A172 (cell line): ENCODE measurements around the gene CLSTN2. TPM values are rescaled to one million over a fixed set of nuclear protein-coding genes. Genes with fewer than 3 reads are reported as not detected.

Source experiments
- DNase-seq: peaks from one replicate; pipeline ENCODE4 v3.0.0-alpha.2; 2015; ENCODE audit warnings: low spot score
- total RNA-seq: library from RNA; depleted of rRNA; stranded (reverse); fragments of >200 nt; shearing (Covaris generic); gene quantifications from 2 replicates; pipeline ENCODE4 v1.2.3, GENCODE V29; 2014

CLSTN2 gene
- total RNA-seq, 1 experiment from 2014 or later: 1.1 TPM

GRCh38 chr3:140449413-140450256 lies 514.6 kb downstream of the CLSTN2 start:
- DNase-seq: no peak

- DNase-seq: no peak
These were observed 518.8 kb downstream of the CLSTN2 start for GRCh38 chr3:140453750-140454149.

DNA sequence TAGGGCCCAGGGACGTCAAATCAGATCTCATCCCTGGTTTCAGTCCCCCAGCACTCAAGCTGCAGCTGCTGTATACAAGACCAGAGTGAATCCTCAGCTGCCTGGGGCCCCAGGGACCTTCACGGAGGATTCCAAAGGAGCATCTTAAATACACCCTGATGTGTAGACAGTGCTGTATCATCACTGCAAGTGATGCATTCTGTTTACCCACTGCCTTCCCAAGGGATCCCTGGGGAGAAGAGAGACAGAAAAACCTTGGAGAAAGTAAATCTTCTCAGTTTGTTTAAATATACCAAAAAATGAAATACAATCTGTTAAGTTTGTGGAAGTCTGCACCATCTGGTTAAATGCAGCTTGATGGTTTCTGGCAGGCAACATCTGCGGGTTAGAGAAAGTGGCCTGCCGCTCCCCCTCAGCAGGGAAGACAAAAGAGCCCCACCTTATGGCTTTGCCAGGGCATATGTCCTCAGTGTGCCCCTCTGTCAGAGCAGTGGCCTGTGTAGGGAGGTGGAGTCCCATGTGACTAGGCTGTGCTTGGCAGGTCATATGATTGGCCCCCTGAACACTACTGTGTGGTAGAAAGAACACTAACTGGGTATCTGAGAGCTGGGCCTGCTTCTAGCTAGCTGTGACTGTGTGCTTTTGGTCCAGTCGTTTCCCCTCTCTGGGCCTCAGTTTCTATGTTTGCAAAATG lies 520.7 kb downstream of the CLSTN2 start:
- DNase-seq: no peak

- no peak for DNase-seq
These were observed 522.0 kb downstream of the CLSTN2 start for GRCh38 chr3:140456974-140457373.

- DNase-seq: no peak
These were observed 524.5 kb downstream of the CLSTN2 start for GRCh38 chr3:140459462-140459861.

DNA sequence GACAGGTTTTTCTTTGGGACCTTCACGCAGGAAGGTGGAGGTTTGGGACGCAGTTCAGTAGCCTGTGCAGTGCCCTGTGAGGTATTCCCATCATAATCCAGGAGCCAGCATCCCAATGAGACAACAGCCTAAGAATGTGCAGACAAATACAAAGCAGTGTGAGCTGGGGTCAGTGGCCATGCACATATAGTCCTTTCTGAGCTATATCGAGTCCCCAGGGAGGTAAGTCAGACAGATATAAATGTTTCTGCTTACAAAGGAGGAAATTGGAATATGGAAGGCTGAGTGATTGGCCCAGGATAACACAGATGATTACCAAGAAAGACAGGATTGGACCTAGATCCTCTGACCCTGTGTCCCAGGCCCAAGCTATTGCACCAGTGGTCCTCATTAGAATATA lies 526.3 kb downstream of the CLSTN2 start:
- DNase-seq: no peak

DNA sequence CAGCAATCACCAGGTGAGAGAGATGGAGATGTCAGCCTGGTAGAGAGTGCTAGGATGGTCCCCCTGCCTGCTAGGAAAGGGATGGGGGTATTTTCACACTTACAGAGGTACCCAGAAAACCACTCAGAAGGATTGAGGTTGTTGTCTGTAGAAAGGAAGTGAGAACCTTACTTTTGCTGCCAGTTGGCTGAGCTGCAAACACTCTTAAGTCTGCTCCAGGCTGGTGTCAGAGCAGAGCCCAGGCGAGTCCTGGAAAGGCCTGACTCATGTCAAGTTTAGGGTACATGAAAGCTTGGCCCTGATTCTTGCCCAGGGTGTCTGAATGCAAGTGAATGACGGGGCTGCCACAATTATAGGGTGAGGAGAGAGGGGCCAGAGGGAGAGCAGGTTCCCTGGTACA lies 528.4 kb downstream of the CLSTN2 start:
- no peak for DNase-seq

DNA sequence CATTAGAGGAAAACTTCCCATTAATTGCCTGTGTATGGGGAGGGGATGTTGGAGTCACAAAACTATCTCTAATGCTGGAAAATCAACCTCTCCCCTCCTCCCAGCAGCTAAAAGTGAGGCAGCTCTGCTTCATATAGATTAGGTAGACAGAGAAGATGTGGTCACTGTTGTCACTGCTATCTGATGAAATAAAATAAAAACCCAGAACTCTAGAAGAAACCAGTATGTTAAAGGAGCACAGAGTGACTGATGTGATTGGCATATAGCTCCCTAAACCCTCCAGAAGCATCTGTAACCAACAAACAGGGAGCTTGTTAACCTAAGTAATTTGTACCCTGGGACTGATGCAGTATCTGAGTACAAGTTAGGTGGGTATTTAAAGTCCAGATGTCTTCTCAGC lies 531.0 kb downstream of the CLSTN2 start:
- DNase-seq: no peak

DNA sequence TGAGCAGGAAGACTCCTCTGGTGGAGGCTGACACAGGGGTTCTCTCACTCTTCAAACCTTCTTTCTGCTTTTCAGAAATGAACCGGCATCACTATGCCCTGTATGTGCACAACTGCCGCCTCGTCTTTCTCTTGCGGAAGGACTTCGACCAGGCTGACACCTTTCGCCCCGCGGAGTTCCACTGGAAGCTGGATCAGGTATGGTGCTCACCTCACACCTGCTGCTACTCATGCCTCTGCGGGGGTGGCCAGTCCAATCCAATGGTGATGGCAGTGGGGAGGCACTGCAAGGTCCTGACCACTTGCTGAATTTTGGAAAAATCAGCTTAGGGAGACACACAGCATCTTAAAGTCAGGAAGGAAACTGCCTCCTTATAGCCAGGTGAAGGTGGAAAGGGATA lies 531.5 kb downstream of the CLSTN2 start:
- no peak for DNase-seq

DNA sequence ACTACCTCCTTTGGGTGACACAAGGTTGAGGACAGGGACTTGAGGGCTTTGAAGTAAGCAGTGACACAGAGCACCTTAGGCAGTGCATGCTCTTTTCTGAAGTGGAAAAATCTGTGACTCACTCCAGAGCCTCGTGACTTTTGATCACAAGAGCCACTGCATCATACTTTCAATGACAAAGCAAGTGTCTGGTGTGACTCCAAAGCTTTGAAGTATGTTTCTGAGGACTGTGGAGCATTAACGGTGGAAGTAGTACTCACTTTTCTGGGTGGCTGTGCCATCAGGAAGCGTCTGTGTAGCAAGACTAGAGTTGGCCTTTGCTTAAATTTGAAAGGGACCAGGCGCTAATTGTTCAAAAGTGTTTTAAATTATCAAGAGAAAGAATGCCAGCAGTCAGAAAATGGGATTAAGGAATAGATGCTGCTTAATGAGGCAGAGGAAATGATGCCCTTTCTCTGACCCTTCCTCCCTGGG lies 532.2 kb downstream of the CLSTN2 start:
- peak; percentile 90 for DNase-seq

DNA sequence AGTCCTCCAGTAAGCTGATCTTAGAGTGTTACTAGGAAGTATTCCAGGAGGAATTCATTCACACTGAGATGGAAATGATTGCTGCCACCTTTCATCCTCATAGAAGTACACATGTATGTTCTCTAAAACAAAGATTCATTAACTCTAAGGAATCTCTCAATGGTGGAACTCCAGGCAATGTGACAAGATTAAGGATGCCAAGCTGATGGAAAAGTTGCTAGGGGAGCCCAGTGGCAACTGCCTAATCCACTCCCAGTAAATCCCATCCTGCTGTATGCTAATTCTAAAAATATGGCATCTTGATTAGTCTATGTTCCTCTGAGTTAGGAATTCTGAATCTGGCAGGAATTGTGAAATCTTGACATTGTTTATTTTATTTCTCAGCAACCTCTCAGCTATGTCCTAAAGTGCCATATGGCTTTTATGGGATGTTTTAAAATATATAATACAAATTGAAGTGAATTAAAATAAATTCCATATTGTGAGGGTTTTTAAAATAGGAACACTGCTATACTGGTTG lies 532.9 kb downstream of the CLSTN2 start:
- peak; percentile 20 for DNase-seq

GRCh38 chr3:140468407-140468806 lies 533.4 kb downstream of the CLSTN2 start:
- DNase-seq: no peak

- no peak for DNase-seq
These were observed 534.5 kb downstream of the CLSTN2 start for GRCh38 chr3:140469491-140469890.

GRCh38 chr3:140470211-140470610 lies 535.2 kb downstream of the CLSTN2 start:
- no peak for DNase-seq

DNA sequence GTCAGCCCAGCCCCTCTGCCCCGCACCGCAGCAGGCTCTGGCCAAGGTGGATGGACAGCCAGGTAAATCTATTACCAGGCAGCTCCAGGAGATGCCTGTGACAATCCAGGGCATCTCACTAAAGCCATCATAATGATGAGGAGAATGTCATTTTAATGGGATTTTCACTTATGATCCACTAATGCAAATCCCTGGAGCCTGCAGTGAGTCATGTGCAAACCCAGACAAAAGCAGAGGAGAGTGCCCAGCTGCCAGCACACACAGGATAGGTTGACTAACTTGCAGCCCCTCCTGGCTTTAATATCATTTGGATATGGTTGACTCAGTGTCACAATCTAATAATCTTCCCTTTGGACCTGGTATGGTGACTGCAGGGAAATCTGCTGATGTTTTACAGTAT lies 536.0 kb downstream of the CLSTN2 start:
- DNase-seq: peak; percentile 44

- peak; percentile 37 for DNase-seq
These were observed 537.5 kb downstream of the CLSTN2 start for GRCh38 chr3:140472306-140473020.

- no peak for DNase-seq
These were observed 552.6 kb downstream of the CLSTN2 start for GRCh38 chr3:140487566-140487965.

DNA sequence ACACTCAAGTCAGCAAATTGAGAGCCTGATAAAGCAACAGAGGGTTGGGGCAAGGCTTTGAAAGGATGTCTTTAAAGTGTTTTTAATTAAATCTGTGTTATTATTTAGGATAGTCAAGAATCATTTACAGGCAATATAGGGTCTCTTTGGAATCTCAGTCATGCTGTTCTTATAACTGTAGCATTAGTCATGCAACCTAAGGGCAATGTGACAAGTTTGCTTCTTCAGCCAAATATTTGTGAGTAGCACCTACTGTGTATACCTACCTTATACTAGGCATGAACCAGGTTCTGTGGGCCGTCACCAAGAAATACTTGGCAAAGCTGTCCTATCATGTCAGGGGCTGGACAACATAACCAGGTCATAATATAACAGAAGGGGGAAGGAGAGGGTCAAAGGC lies 558.3 kb downstream of the CLSTN2 start:
- DNase-seq: peak; percentile 38

- no peak for DNase-seq
These were observed 560.0 kb downstream of the CLSTN2 start for GRCh38 chr3:140494970-140495369.

GRCh38 chr3:140497331-140497730 lies 562.3 kb downstream of the CLSTN2 start:
- DNase-seq: no peak

DNA sequence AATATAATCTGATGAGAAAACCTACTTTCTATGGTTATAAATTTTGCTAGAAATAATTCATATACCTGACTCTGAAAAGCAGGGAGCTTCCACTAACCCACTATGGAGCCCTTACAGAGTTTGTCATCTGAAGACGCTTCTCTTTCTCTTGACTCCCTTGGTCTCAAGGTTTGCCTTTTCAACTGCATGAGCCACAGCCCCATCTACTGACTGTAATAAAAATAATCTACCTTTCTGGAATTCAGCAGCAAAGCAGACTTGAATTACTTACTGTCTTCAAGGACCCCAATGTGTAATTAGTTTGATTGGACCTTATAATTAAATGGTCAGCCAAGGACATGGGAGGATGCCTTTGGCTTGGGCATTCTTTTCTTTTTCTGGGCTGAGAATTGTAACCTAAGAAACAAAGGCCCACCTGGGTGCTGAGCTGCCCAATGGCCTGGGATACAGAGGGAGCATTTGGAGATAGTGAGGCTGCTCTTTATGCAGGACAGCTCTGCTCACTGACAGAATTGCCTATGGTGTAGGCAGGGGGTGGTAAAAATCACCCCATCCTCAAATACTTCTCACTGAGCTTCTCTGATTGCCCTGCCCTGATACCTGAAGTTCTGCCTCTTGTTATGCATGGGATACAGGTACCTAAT lies 564.3 kb downstream of the CLSTN2 start:
- DNase-seq: no peak

DNA sequence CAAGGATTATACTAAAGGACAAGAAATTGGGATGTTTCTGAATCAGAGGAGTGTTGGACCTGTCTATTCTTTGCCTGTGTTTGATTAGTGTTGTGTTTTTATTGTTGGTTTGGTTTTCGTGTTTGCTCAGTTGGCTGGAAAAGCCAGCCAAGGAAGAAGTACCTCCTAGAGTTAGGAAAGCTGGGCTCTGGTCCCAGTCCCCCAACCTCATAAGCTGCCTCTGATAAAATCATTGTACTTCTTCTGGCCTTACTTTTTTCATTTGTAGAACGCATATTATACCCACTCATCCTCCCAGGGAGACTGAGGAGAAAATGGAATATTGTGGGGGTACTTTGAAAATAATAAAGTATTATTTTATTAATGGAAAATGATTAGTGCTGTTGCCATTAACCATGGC lies 565.5 kb downstream of the CLSTN2 start:
- no peak for DNase-seq
